Effector memory CD4-positive, alpha-beta T cell (primary cell): ENCODE results near the gene CCN2.

Experiments
- DNase-seq, 3 donors: peaks; one replicate each; pipeline ENCODE4 v3.0.0-alpha.2; 2020
- H3K27ac ChIP-seq: 2 replicates; pipeline ENCODE4 v1.7.0; 2013; ENCODE audit warnings: mild to moderate bottlenecking, low read length, moderate library complexity; ENCODE audit not compliant: insufficient read depth, poor library complexity, severe bottlenecking
- H3K27me3 ChIP-seq: replicated peaks from 2 replicates; pipeline ENCODE4 v1.7.0; 2013; ENCODE audit warnings: mild to moderate bottlenecking, low read length; ENCODE audit not compliant: insufficient read depth, control insufficient read depth, poor library complexity, severe bottlenecking
- H3K36me3 ChIP-seq: 2 replicates; pipeline ENCODE4 v1.7.0; 2013; ENCODE audit warnings: mild to moderate bottlenecking, low read length, moderate library complexity; ENCODE audit not compliant: control insufficient read depth, insufficient read depth
- H3K4me1 ChIP-seq: 2 replicates; pipeline ENCODE4 v1.7.0; 2013; ENCODE audit warnings: low read length, mild to moderate bottlenecking; ENCODE audit not compliant: control insufficient read depth, insufficient read depth, poor library complexity, severe bottlenecking
- H3K4me3 ChIP-seq: 2 replicates; pipeline ENCODE4 v1.7.0; 2013; ENCODE audit warnings: low read length, low read depth, mild to moderate bottlenecking; ENCODE audit not compliant: insufficient read depth, poor library complexity, severe bottlenecking
- H3K9me3 ChIP-seq: 2 replicates; pipeline ENCODE4 v1.7.0; 2013; ENCODE audit warnings: mild to moderate bottlenecking, low read length, moderate library complexity; ENCODE audit not compliant: control insufficient read depth

CCN2 gene

GRCh38 chr6:131954059-131954774, 3.0 kb upstream of the CCN2 start:
- H3K36me3 ChIP-seq = no peaks in the 10 kb centered on the region
- H3K27me3 ChIP-seq = peaks cover 16% of the 10 kb centered on the region
- no peak overlapping the region for H3K4me3 ChIP-seq
- H3K9me3 ChIP-seq = no peaks in the 10 kb centered on the region
- DNase-seq = no peak
- H3K27ac ChIP-seq = no peak overlapping the region
- H3K4me1 ChIP-seq = peaks cover 3% of the 10 kb centered on the region

- Histone ChIP-seq H3K27me3 (peaks cover 18% of the 10 kb centered on the region), H3K9me3 (no peaks in the 10 kb centered on the region), H3K36me3 (no peaks in the 10 kb centered on the region), H3K27ac (no peak overlapping the region), H3K4me1 (peaks cover 3% of the 10 kb centered on the region), H3K4me3 (no peak overlapping the region)
- no peak for DNase-seq
Measured at GRCh38 chr6:131952886-131953509, 1.8 kb upstream of the CCN2 start.

GRCh38 chr6:131951576-131952230, 531 bp upstream of the CCN2 start:
- Histone ChIP-seq H3K4me3 (no peak overlapping the region), H3K27ac (no peak overlapping the region)

GRCh38 chr6:131949909-131950766, 1.0 kb downstream of the CCN2 start:
- H3K9me3 ChIP-seq = no peaks in the 10 kb centered on the region
- no peak overlapping the region for H3K27ac ChIP-seq
- DNase-seq = no peak
- H3K4me3 ChIP-seq = peak overlapping the region; percentile 41
- H3K36me3 ChIP-seq = no peaks in the 10 kb centered on the region
- H3K4me1 ChIP-seq = peaks cover 3% of the 10 kb centered on the region
- H3K27me3 ChIP-seq = peaks cover 18% of the 10 kb centered on the region

More at GRCh38 chr6:131951576-131952230, 531 bp upstream of the CCN2 start:
- Histone ChIP-seq H3K36me3 (no peaks in the 10 kb centered on the region), H3K27me3 (peaks cover 18% of the 10 kb centered on the region), H3K9me3 (no peaks in the 10 kb centered on the region), H3K4me1 (peaks cover 3% of the 10 kb centered on the region)
- no peak for DNase-seq

GRCh38 chr6:131949620-131949908, 1.6 kb downstream of the CCN2 start:
- Histone ChIP-seq H3K27me3 (peaks cover 18% of the 10 kb centered on the region), H3K9me3 (no peaks in the 10 kb centered on the region), H3K4me3 (no peak overlapping the region), H3K27ac (no peak overlapping the region), H3K4me1 (peaks cover 3% of the 10 kb centered on the region), H3K36me3 (no peaks in the 10 kb centered on the region)
- no peak for DNase-seq

GRCh38 chr6:131948692-131949619, 2.2 kb downstream of the CCN2 start:
- H3K27me3 ChIP-seq = peaks cover 18% of the 10 kb centered on the region
- DNase-seq = no peak
- H3K4me1 ChIP-seq = peaks cover 3% of the 10 kb centered on the region
- H3K9me3 ChIP-seq = no peaks in the 10 kb centered on the region
- no peak overlapping the region for H3K27ac ChIP-seq
- no peaks in the 10 kb centered on the region for H3K36me3 ChIP-seq
- H3K4me3 ChIP-seq = no peak overlapping the region

- Histone ChIP-seq H3K36me3 (no peaks in the 10 kb centered on the region), H3K4me1 (peaks cover 3% of the 10 kb centered on the region), H3K27ac (no peak overlapping the region), H3K9me3 (no peaks in the 10 kb centered on the region), H3K4me3 (no peak overlapping the region), H3K27me3 (peaks cover 15% of the 10 kb centered on the region)
- no peak for DNase-seq
Measured at GRCh38 chr6:131947986-131948661, 3.0 kb downstream of the CCN2 start.

GRCh38 chr6:131946992-131947955, 3.9 kb downstream of the CCN2 start:
- Histone ChIP-seq H3K9me3 (no peaks in the 10 kb centered on the region), H3K4me3 (no peak overlapping the region), H3K27me3 (peaks cover 15% of the 10 kb centered on the region), H3K27ac (no peak overlapping the region), H3K36me3 (no peaks in the 10 kb centered on the region), H3K4me1 (peaks cover 3% of the 10 kb centered on the region)
- no peak for DNase-seq
